ENCODE data around the gene RPA1. TPM values are rescaled to one million over a fixed set of nuclear protein-coding genes. Genes with fewer than 3 reads are reported as not detected.

The RPA1 gene
- polyA plus RNA-seq, 3 donors = 18.5 to 27.4 (median 23.8) TPM

DNA sequence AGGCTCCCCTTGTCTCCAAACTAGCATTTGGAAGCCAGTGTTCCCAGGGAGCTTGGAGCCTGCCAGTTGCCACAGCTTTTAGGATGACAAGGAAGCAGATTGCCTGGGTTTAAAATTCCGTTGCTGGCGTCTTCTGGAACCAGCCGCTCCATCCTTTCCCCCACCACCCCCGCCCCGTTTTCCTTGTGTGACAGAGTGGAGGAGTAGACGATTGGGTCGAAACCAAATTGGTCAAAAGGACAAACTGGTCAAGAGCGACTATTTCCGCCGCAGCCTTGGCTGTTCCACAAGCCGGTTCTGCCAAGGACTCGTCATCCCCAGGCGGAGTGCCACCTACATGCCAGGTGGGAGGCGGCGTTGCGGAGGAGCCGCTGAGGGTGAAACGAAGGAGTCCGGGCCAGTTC is 91.1 kb downstream of the RPA1 start:
- Mint-ChIP-seq H3K9me3 (no peaks in the 10 kb centered on the region), H3K4me1 (peaks cover 3% of the 10 kb centered on the region), H3K27me3 (ENCODE audit: low read depth in 3 of 3) (peaks cover 0 to 9% (median 4%) of the 10 kb centered on the region in 3 donors), H3K27ac (no peak overlapping the region), H3K4me3 (no peak overlapping the region), H3K36me3 (no peaks in the 10 kb centered on the region)
- TF ChIP-seq, protein P1, sequence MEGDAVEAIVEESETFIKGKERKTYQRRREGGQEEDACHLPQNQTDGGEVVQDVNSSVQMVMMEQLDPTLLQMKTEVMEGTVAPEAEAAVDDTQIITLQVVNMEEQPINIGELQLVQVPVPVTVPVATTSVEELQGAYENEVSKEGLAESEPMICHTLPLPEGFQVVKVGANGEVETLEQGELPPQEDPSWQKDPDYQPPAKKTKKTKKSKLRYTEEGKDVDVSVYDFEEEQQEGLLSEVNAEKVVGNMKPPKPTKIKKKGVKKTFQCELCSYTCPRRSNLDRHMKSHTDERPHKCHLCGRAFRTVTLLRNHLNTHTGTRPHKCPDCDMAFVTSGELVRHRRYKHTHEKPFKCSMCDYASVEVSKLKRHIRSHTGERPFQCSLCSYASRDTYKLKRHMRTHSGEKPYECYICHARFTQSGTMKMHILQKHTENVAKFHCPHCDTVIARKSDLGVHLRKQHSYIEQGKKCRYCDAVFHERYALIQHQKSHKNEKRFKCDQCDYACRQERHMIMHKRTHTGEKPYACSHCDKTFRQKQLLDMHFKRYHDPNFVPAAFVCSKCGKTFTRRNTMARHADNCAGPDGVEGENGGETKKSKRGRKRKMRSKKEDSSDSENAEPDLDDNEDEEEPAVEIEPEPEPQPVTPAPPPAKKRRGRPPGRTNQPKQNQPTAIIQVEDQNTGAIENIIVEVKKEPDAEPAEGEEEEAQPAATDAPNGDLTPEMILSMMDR (IDR thresholded peaks at IDR 0.05) = no peak
- H3K9ac ChIP-seq (ENCODE audit: insufficient read depth, low read length, poor library complexity, severe bottlenecking) = no peak overlapping the region
- no peaks in the 10 kb centered on the region for H3K36me3 ChIP-seq (replicated peaks in 1 of 2; ENCODE audit: control insufficient read depth in 1 of 2, insufficient read depth in 2 of 2, low read length in 2 of 2)
- no peaks in the 10 kb centered on the region for H3K79me2 ChIP-seq (ENCODE audit: insufficient read depth, low read length)
- no peak overlapping the region for H2AFZ ChIP-seq (ENCODE audit: insufficient read depth, low read depth, low read length, poor library complexity, severe bottlenecking)
- H3K4me2 ChIP-seq (replicated peaks; ENCODE audit: extremely low read depth, low read length, poor library complexity, severe bottlenecking) = no peak overlapping the region
- no peak overlapping the region for H3K4me3 ChIP-seq (replicated peaks in 1 of 3; ENCODE audit: low read depth in 2 of 3, low read length in 3 of 3)
- H3K4me1 ChIP-seq (ENCODE audit: control insufficient read depth in 1 of 2, insufficient read depth in 2 of 2, low read length in 2 of 2) = no peaks in the 10 kb centered on the region
- H3K27me3 ChIP-seq (ENCODE audit: control insufficient read depth in 2 of 2, insufficient read depth in 2 of 2, low read length in 2 of 2) = no peaks in the 10 kb centered on the region
- DNase-seq = no peak
- intact Hi-C loops (cut with micrococcal nuclease) = no loop called here
- H4K20me1 ChIP-seq (ENCODE audit: insufficient read depth, low read length) = no peaks in the 10 kb centered on the region
- no peak overlapping the region for H3K27ac ChIP-seq (ENCODE audit: low read depth in 1 of 2, low read length in 2 of 2)
- 97% methylated on average over 14 of the region's 19 CpGs for WGBS (ENCODE audit: insufficient coverage)
- no peaks in the 10 kb centered on the region for H3K9me3 ChIP-seq (replicated peaks in 1 of 2; ENCODE audit: control insufficient read depth in 1 of 2, insufficient read depth in 1 of 2, low read length in 2 of 2)

DNA sequence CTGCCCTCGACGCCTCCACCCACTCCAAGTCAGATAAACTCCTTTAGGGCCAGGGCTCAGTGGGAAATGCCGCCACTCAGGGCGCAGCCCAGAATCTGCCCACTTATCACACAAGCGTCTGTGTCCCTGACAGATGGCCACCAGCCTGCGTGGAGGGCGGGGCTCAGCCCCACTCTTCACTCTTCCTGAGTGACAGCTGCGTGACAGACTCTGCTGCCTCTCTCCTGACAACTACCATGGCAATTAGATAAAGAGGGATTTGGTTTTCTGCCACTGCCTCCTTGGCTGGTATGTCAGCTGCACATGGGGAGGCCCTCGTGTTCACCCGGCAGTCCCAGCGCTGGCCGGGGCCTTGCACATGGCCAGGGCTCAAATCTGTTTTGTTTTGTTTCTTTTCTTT is 99.2 kb downstream of the RPA1 start:
- no peak overlapping the region for H3K4me3 Mint-ChIP-seq
- Histone ChIP-seq H3K79me2 (ENCODE audit: insufficient read depth, low read length) (no peaks in the 10 kb centered on the region), H4K20me1 (ENCODE audit: insufficient read depth, low read length) (no peaks in the 10 kb centered on the region), H3K36me3 (replicated peaks in 1 of 2; ENCODE audit: control insufficient read depth in 1 of 2, insufficient read depth in 2 of 2, low read length in 2 of 2) (no peaks in the 10 kb centered on the region), H3K4me2 (replicated peaks; ENCODE audit: extremely low read depth, low read length, poor library complexity, severe bottlenecking) (no peak overlapping the region), H3K27ac (ENCODE audit: low read depth in 1 of 2, low read length in 2 of 2) (no peak overlapping the region), H3K27me3 (ENCODE audit: control insufficient read depth in 2 of 2, insufficient read depth in 2 of 2, low read length in 2 of 2) (no peaks in the 10 kb centered on the region), H3K9me3 (replicated peaks in 1 of 2; ENCODE audit: control insufficient read depth in 1 of 2, insufficient read depth in 1 of 2, low read length in 2 of 2) (no peaks in the 10 kb centered on the region), H3K4me1 (ENCODE audit: control insufficient read depth in 1 of 2, insufficient read depth in 2 of 2, low read length in 2 of 2) (no peaks in the 10 kb centered on the region), H3K9ac (ENCODE audit: insufficient read depth, low read length, poor library complexity, severe bottlenecking) (no peak overlapping the region), H3K4me3 (replicated peaks in 1 of 3; ENCODE audit: low read depth in 2 of 3, low read length in 3 of 3) (no peak overlapping the region), H2AFZ (ENCODE audit: insufficient read depth, low read depth, low read length, poor library complexity, severe bottlenecking) (no peak overlapping the region)
- H3K27me3 Mint-ChIP-seq (ENCODE audit: low read depth in 3 of 3) = peaks cover 2 to 6% (median 3%) of the 10 kb centered on the region in 3 donors
- H3K27ac Mint-ChIP-seq = no peak overlapping the region
- peaks cover 0 to 2% (median 0%) of the 10 kb centered on the region in 7 donors for H3K9me3 Mint-ChIP-seq
- TF ChIP-seq, protein P1 (IDR thresholded peaks at IDR 0.05) = no peak
- no peaks in the 10 kb centered on the region for H3K36me3 Mint-ChIP-seq
- WGBS (ENCODE audit: insufficient coverage) = 96% methylated on average over 8 of the region's 12 CpGs
- no peak for DNase-seq
- H3K4me1 Mint-ChIP-seq = no peaks in the 10 kb centered on the region
- intact Hi-C loops (cut with micrococcal nuclease) = no loop called here

All from CD14-positive monocyte (primary cell).